Adipose tissue (tissue), 3 donors: ENCODE data around the gene LYZL4. TPM values are rescaled to one million over a fixed set of nuclear protein-coding genes. Genes with fewer than 3 reads are reported as not detected.

ENCODE experiments used
- H3K27ac ChIP-seq: one replicate; pipeline ENCODE4 v1.5.1; 2013; ENCODE audit warnings: low read depth, low read length
- WGBS, 3 donors: extraction: QIAGEN DNeasy Blood & Tissue Kit; methylation state at CpG; one replicate each; pipeline ENCODE4 v1.1.7; 2013; 5-methylcytosine and 5-hydroxymethylcytosine counted together
- polyA plus RNA-seq, 3 donors: library from polyadenylated mRNA; stranded (reverse); fragments of 200-250 nt; gene quantifications; one replicate each; pipeline ENCODE4 v1.2.3, GENCODE V29; 2013
- donor health status: healthy with polysubstance abuse.
- donor health status: Bipolar disorder and iron deficiency.
- donor health status: healthy.

Gene LYZL4
- polyA plus RNA-seq, 3 donors = not detected

DNA sequence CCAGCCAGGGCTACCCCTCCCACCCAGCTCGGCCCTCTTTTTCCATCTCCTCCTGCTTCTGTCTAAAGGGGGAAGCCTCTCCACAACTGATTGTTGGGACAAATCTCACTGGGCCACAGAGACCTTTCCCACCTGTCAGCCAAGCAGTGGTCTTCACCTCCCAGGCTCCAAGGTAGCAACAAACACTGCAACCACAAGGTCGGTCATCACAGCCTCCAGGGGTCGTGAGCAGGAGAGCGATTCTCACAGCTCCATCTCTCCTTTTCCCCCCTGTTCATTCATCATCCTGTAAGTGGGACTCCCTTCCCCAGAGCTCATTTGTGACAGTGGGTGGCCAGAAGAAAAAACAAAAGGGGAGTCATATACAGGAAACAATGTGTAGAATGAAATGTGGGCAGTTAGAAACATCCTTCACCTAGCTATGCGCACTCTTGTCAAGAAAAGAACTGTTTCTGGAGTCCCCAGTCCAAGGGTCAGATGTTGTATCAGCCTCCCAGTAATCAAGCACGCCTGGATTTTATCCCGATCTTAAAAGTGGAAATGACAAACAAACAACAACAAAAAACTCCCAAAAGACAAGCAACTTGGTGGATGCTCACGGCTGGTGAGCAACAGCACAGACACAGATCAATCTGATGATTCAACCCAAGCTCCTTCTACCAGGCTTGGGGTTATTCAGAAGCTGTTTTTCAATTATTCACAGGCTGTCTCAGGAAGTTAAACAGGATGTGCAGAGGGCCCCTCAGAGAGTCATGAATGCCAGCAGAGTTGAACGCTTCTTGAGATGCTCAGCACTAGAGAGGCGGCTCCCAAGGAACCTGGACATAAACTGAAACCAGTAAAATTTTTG is 22.4 kb downstream of the LYZL4 start:
- H3K27ac ChIP-seq = no peak overlapping the region
- WGBS, 3 donors = 49 to 53% (median 51%) methylated on average over 10 of the region's 10 CpGs

DNA sequence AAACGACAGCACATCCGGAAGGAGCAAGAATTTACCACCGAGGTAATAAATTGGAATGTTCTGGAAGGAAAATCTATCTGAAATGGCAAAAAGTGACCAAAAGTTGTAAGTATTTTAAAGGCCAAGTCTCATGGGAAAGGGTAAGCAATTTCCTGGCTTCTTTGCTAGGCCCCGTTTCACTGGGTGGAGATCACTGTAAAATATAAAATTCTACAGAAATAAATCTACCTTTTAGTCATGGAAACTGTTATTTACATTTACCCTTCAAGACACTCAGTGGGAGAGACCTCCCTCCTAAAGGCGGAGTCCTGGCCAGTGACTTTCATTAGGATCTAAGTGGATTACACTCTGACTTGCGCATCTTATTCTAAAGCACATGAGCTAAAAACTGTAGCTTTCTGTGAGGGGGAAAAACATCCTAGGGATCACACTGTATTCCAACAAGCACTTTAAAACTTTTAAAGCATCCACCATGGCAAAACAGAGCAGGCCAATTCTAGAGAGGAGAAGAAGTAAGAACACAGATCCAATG is 28.8 kb downstream of the LYZL4 start:
- WGBS, 3 donors = 75 to 90% (median 88%) methylated on average over 6 of the region's 6 CpGs

DNA sequence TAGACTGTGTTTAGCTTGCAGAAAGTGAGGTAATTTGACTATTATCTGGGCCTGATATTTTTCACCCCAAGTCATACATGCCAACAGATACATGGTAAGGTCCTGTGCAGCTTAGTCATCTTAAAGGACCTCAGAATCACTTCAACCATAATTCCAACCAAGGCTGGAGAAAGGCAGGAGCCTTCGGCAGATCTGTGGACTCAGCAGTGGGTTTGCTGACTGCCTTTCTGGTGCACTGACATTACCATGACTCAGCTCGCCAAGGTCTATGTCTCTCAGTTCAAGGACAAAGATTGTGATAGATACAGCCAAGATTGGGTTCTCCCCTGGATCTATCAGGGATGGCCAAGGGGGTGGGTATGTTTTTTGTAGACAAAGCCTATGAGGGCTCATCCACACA is 32.7 kb downstream of the LYZL4 start:
- WGBS, 3 donors = 89 to 96% (median 94%) methylated on average over 2 of the region's 2 CpGs
- no peak overlapping the region for H3K27ac ChIP-seq

More for the DNA sequence above, 28.8 kb downstream of the LYZL4 start:
- H3K27ac ChIP-seq = no peak overlapping the region

DNA sequence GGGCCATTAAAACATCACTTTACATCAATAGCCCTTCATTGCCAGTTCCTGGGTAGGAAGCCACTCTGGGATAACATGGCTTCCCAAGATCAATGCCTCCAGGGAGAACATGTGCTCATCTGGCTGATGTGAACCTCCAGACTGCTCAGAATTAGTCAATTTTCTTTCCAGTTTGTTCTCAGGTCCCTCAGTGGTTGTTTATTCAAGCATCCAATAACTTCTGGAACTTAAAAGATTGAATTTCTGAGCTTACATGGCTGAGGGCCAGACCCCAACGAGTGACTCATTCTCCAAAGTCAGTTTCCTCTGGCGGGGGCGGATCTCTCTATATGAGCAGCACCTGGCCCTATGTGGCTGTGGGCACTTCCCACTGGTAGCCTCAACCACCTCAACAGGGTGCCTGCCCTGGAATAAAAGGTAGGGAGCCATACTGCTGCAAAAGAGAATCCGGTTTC is 34.0 kb downstream of the LYZL4 start:
- 39 to 66% (median 40%) methylated on average over 4 of the region's 4 CpGs for WGBS, 3 donors
- no peak overlapping the region for H3K27ac ChIP-seq

DNA sequence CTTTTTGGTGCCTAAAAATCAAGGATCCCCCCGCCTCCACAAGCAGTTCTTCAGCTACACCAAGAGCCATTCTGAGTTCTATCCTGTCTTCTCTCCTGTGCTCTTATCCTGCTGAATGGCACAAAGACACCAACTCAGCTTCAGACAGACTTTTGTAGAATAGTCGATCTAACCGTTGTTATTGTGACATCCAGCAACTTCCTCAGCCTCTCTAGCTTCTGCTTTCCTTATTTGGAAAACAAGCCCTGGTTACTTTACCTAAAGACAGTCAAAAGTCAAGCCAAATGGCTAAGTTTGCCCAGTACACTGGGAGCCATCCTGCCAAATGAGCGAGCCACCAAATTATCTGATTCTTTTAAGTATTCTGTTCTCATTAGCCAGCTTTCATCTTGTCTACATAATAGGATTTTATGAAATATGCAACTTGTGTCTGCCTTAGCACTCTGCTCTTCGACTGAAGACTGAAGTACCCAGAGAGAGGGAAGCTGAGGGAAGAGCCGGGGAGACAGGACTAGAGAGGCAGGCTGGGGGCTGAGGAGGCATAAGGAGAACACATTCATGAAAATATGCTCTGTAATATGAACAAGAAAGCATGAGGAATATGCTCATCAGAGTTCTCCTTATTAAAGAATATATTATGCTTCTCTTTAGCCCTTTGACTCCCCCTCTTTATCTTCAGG is 35.1 kb downstream of the LYZL4 start:
- 49 to 57% (median 52%) methylated on average over 6 of the region's 6 CpGs for WGBS, 3 donors
- no peak overlapping the region for H3K27ac ChIP-seq

DNA sequence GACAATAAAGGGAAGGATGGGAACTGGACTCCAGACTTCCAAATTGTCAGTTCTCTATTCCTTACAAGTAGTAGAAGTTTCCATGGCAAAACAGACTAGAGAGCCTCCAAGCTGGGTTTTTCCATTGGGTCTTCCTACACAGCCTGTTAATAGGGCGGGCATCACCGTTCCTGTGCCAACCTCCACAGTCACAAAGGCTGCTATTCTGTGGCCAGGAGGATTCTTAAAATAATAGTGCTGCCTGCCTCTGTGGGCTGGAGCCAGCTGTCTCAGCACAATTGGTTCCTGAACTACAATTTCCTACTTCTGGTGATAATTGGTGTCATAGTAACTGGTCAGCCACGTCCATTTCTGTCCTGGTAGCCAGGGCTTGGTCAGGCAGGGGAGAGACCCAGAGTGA is 38.6 kb downstream of the LYZL4 start:
- 69 to 76% (median 72%) methylated on average over 3 of the region's 3 CpGs for WGBS, 3 donors
- no peak overlapping the region for H3K27ac ChIP-seq

DNA sequence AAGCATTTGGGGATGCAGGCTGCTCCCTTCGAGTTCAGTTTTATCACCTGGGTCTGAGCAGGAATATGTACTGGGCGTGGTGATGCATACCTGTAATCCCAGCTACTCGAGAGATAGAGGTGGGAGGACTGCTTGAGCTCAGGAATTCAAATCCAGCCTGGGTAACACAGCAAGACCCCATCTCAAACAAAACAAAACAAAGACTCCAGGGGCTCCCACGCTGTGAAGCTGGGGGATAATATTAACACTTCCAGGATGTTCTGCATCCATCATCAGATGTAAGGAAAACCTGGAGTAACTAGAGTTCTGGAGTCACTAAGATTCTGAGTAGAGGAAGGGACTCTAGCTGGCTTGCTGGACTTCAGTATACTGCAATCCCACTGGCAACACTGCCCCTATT is 40.6 kb downstream of the LYZL4 start:
- 19 to 68% (median 61%) methylated on average over 4 of the region's 4 CpGs for WGBS, 3 donors
- H3K27ac ChIP-seq = no peak overlapping the region

DNA sequence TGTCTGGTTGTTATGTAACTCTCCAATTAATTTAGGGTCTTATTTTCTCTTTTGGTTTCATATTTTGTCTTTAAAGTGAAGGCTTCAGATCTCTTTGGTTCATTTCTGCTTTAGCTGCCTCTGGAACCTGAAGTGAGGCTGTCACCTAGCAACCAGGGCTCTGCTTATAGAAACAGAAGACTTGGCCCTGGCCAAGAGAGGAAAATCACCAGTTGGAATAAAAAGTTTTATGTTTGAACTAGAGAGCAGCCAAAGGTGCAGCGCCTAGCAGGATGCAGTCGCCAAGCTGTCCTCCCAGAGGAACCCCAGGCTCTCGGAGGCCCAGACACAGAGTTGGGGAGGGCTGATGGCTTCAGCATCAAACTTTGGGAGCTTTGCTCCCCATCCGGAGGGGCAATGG is 41.1 kb downstream of the LYZL4 start:
- no peak overlapping the region for H3K27ac ChIP-seq
- 27 to 37% (median 36%) methylated on average over 4 of the region's 4 CpGs for WGBS, 3 donors

DNA sequence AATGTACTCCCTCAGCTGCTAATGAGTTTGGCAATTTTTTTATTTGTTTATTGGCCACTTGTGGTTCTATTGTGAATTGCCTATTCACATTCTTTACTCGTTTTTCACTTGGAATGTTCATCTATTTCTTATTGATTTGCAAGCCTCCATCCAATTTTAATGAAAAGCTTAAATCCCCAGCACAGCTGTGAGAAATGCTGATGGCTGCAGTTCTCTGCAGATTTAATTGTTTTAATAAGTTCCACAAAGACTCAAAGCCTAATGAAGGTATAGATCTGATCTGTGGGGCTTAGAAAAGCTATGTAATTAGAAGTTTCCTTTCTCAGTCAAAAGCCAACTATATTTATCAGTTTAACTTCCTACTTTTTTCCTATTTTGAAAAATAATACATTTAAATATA is 41.5 kb downstream of the LYZL4 start:
- WGBS, 3 donors = 12 to 41% (median 30%) methylated on average over 1 of the region's 1 CpG
- no peak overlapping the region for H3K27ac ChIP-seq

DNA sequence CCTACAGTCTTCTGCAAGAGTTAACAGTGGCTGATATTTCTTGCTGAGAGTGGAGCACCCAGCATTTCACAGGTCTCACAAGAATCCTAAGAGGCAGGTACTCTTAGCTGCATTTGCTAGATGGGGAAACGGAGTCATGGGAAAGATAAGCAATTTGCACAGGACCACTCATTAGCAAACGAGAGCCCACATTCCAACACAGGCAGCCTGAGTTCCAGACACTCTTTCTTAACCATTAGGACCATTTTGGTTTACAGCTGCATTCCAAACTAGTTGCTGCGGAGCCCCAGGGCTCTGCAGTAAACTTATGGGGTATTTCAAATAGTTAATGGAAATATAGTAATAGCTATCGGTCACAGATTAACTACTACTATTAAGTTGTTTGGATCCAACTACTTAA is 42.5 kb downstream of the LYZL4 start:
- H3K27ac ChIP-seq = no peak overlapping the region
- 55 to 83% (median 83%) methylated on average over 4 of the region's 4 CpGs for WGBS, 3 donors

DNA sequence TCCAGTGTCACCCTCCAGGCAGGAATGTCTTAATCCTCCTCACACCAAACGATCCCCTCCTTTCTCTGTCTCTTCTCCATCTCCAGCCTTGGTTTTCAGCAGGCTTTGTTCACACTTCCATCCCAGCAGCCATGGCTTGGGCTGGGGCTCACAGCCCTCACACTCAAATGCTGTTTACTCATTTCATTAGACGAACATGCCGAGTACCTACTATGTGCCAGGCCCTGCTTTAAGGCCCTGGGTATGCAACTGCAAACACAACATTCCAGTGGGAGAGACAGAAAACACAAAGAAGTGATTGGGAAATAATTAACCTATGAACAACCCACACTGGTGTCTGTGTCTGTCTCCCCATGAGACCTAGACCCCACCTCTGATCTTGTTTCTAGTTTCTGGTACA is 43.9 kb downstream of the LYZL4 start:
- no peak overlapping the region for H3K27ac ChIP-seq
- 41 to 75% (median 74%) methylated on average over 3 of the region's 3 CpGs for WGBS, 3 donors

DNA sequence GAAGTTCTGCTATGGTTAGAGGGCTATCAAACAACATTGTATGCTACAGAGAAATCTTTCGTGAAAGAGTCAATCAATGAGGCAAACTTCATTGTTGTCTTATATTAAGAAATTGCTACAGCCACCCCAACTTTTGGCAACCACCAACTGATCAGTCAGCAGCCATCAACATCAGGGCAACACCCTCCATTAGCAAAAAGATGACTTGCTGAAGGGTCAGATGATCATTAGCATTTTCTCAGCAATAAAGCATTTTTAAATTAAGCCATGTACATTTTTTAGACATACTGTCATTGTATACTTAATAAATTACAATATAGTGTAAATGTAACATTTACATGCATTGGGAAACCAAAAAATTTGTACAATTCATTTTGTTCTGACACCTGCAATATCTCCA is 53.1 kb downstream of the LYZL4 start:
- H3K27ac ChIP-seq = no peak overlapping the region
- WGBS, 3 donors = 86 to 97% (median 88%) methylated on average over 1 of the region's 1 CpG

DNA sequence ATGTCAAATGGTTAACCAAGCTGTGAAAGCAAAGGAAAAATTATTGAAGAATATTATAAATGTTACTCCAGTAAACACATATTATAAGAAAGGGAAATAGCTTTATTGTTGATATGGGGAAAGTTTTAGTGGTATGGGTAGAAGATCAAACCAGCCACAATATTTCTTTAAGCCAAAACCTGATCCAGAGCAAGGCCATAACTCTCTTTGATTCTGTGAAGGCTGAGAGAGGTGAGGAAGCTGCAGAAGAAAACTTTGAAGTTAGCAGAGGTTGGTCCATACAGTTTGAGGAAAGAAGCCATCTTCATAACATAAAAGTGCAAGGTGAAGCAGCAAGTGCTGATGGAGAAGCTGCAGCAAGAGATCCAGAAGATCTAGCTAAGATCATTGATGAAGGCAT is 54.8 kb downstream of the LYZL4 start:
- H3K27ac ChIP-seq = no peak overlapping the region

DNA sequence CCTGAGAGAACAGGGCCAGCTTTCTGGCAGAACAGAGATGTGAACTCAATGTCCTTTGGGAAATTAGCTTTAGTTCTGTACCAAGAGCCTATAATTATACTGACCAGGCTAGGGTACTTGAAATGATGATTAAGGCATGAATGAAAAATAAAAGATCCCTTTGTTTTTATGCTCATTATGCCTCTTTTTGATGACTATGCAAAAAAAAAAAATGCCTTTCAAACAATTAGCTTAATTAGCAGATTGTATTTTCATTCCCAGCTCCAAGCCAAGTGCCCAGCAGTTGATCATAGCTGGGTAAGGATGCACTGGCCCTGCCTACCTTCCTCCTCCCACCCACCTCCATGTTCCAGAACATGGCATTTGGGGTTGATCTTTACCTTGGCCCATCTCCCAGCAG is 56.8 kb downstream of the LYZL4 start:
- no peak overlapping the region for H3K27ac ChIP-seq

DNA sequence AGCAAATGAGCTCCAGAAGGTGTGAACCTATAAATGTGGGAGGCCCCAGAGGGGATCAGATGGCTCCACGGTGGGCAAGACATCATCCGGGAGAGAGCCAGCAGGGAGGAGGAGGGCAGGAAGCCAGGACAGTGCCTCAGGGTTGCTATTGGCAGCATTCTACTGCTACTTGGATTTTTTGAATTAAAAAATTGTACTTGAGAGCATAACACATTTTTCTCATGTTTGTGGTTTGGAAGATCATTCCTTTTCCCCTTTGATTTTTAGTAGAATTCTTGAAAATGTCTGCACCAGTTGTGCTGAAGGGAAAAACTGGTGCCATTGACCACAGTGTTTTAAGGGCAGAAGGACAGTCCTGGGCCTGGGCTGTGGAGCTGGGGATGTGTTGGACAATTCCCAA is 59.2 kb downstream of the LYZL4 start:
- WGBS, 3 donors = 34 to 57% (median 52%) methylated on average over 2 of the region's 2 CpGs
- H3K27ac ChIP-seq = no peak overlapping the region

DNA sequence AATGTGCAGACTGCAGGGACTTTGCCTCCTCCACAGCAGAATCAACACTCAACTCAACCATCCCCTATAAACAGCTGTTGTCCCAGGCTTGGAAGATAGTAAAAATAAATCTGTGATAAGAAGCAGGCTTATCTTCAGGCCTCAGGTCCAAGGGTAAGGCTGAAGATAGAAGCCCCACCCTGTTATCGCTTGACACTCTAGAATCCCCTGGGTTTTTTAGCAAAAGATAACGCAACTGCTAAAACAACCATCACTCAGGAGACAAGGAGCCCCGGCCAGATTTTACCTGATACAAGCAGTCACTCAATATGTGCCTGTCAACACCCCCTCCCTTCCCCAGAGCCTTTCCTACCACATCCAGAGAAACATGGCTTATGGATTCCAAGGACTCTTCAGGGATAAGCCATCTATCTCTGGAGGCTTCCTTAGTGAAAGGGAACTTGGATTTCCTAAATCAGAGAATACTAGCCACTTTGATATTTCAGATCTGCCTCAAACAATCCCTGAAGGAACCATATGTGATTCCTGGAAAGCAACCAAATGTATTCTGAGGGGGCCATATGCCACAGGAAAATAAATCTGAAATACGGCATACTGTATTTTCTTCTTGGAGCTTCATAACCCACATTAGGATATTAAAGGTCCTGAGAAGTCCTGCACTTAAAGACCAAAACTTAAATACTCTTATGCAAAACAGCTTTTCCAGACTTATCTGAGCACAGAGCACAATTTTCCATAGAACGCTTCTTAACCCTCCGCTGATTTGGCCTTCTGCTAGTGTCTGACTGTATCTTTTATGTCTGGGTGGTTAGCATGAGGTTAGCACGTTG is 60.4 kb downstream of the LYZL4 start:
- no peak overlapping the region for H3K27ac ChIP-seq
- 82 to 89% (median 86%) methylated on average over 7 of the region's 7 CpGs for WGBS, 3 donors

DNA sequence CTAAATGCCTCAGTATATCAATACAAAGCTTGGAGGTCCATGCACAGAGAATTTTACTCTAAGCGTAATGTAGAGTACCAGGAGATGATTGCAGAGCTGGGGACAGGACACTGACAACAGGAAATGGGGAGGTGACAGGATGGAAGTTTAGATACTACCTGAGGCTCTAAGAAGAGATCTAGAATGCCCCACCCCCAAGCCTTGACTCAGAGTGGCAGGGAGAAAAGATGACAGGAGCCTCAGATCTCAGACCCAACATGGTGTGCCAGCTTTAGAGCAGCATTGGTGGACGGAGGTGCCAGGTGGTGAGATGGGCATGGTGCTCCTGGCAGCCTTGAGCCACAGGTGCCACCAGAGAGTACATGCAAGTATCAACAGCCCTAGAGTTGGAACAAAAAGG is 62.5 kb downstream of the LYZL4 start:
- no peak overlapping the region for H3K27ac ChIP-seq
- WGBS, 3 donors = 79 to 92% (median 85%) methylated on average over 2 of the region's 2 CpGs
